Tibial artery (tissue), 4 donors: ENCODE results near the gene CNTN6.

Experiments
- DNase-seq, 2 donors: peaks; one replicate each; pipeline ENCODE4 v3.0.0-alpha.2; 2019
- H3K27ac ChIP-seq, 2 donors: fragments of 200-600 bp; sonication (generic) in 1 of 2; 1 replicate in 1 of 2; 2 replicates in 1 of 2; pipeline ENCODE4 v1.5.1; 2018 to 2019; ENCODE audit warnings: mild to moderate bottlenecking in 1 of 2
- H3K27me3 ChIP-seq, 2 donors: fragments of 200-600 bp; sonication (generic) in 1 of 2; one replicate each; pipeline versions ENCODE4 v1.5.1 to v1.6.0; 2016 to 2019
- H3K36me3 ChIP-seq, 3 donors: fragments of 200-600 bp; sonication (generic) in 2 of 3; one replicate each; pipeline ENCODE4 v1.5.1; 2016 to 2019; ENCODE audit warnings: mild to moderate bottlenecking in 2 of 3
- H3K4me1 ChIP-seq, 4 donors: fragments of 200-600 bp; sonication (generic) in 2 of 4; 1 replicate in 3 of 4; 2 replicates in 1 of 4; pipeline ENCODE4 v1.5.1; 2016 to 2019
- H3K4me3 ChIP-seq, 2 donors: fragments of 200-600 bp; sonication (generic) in 1 of 2; 1 replicate in 1 of 2; 2 replicates in 1 of 2; pipeline ENCODE4 v1.5.1; 2018 to 2019; ENCODE audit warnings: mild to moderate bottlenecking in 2 of 2
- H3K9me3 ChIP-seq, 3 donors: fragments of 200-600 bp; sonication (generic) in 1 of 3; one replicate each; pipeline ENCODE4 v1.5.1; 2016 to 2019
- intact Hi-C: fragments of 100-400 bp; cut with DNase I; formaldehyde crosslinking; loops from one replicate; pipeline ENCODE4 v1.15.0; 2023; ENCODE audit warnings: low total_unique reads
- TF ChIP-seq, protein P1 (sequence below), 2 experiments: fragments of 200-600 bp in 1 of 2; fragments of 450-650 bp in 1 of 2; IDR thresholded peaks; one replicate each; pipeline ENCODE4 v1.5.1; 2017 to 2019; ENCODE audit warnings: antibody characterized with exemption in 2 of 2, mild to moderate bottlenecking in 1 of 2, moderate library complexity in 1 of 2

The CNTN6 gene

DNA sequence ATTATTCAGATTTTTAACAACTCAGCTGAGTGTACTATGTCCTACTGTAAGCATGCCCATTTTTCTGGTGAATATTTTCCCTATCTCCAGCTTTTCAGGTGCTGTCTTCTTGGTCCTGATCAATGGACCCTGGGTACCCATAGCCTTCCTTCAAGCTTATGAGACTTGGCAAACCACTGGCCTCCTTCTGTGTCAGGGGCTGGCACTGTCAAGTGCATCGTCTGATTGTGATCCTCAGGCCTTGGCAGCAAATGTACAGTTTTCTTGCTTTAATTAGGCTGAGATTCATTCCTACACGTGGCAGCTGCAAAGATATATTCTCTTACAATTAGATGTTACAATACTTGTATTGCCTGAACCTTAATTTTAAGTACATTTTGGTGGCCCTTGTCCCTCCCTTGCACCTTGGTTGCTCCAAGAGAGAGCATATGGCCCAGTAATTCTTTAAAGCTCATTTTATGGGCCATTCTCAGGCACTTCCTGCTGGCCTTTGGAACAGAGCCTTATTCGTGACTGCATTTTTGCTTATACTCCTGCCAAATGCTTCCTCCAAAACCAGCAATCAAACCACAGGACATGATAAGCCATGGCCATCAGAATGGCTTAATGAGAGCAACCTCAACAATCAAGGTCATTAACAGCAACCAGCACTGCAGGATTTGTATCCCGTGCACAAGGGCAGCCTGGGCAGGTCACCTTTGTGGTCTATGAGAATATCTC, 179.9 kb downstream of the CNTN6 start:
- no peak overlapping the region for H3K4me3 ChIP-seq
- H3K27ac ChIP-seq: no peak overlapping the region
- TF ChIP-seq, protein P1, sequence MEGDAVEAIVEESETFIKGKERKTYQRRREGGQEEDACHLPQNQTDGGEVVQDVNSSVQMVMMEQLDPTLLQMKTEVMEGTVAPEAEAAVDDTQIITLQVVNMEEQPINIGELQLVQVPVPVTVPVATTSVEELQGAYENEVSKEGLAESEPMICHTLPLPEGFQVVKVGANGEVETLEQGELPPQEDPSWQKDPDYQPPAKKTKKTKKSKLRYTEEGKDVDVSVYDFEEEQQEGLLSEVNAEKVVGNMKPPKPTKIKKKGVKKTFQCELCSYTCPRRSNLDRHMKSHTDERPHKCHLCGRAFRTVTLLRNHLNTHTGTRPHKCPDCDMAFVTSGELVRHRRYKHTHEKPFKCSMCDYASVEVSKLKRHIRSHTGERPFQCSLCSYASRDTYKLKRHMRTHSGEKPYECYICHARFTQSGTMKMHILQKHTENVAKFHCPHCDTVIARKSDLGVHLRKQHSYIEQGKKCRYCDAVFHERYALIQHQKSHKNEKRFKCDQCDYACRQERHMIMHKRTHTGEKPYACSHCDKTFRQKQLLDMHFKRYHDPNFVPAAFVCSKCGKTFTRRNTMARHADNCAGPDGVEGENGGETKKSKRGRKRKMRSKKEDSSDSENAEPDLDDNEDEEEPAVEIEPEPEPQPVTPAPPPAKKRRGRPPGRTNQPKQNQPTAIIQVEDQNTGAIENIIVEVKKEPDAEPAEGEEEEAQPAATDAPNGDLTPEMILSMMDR (IDR thresholded peaks at IDR 0.05): no peak
- DNase-seq: no peak
- no peaks in the 10 kb centered on the region for H3K36me3 ChIP-seq
- H3K27me3 ChIP-seq: no peaks in the 10 kb centered on the region
- intact Hi-C loops: no loop called here
- no peaks in the 10 kb centered on the region for H3K9me3 ChIP-seq
- peaks cover 0 to 3% (median 0%) of the 10 kb centered on the region in 4 donors for H3K4me1 ChIP-seq

DNA sequence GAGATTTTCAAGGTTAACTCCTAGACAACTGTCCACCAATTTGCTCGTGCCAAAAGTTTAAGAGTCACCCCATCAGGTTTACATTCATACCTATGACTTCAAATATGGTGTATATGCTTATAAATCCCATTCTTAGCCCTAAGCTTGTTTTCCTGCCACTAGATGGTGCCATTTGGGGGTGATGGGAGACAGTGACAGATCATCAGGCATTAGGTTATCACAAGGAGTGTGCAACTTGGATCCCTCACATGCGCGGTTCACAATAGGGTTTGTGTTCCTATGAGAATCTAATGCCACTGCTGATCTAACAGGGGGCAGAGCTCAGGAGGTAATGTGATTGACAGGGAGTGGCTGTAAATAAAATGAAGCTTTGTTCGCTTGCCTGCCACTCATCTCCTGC, 182.7 kb downstream of the CNTN6 start:
- intact Hi-C loops: no loop called here
- Histone ChIP-seq H3K27me3 (no peaks in the 10 kb centered on the region), H3K4me1 (peaks cover 0 to 3% (median 0%) of the 10 kb centered on the region in 4 donors), H3K9me3 (no peaks in the 10 kb centered on the region), H3K36me3 (no peaks in the 10 kb centered on the region), H3K27ac (no peak overlapping the region), H3K4me3 (no peak overlapping the region)
- TF ChIP-seq, protein P1 (IDR thresholded peaks at IDR 0.05): no peak
- no peak for DNase-seq

GRCh38 chr3:1287815-1288214, 195.0 kb downstream of the CNTN6 start:
- DNase-seq: no peak
- Histone ChIP-seq H3K27ac (no peak overlapping the region), H3K4me3 (no peak overlapping the region), H3K9me3 (no peaks in the 10 kb centered on the region), H3K36me3 (no peaks in the 10 kb centered on the region), H3K4me1 (no peaks in the 10 kb centered on the region), H3K27me3 (no peaks in the 10 kb centered on the region)
- intact Hi-C loops: no loop called here
- TF ChIP-seq, protein P1 (IDR thresholded peaks at IDR 0.05): no peak

DNA sequence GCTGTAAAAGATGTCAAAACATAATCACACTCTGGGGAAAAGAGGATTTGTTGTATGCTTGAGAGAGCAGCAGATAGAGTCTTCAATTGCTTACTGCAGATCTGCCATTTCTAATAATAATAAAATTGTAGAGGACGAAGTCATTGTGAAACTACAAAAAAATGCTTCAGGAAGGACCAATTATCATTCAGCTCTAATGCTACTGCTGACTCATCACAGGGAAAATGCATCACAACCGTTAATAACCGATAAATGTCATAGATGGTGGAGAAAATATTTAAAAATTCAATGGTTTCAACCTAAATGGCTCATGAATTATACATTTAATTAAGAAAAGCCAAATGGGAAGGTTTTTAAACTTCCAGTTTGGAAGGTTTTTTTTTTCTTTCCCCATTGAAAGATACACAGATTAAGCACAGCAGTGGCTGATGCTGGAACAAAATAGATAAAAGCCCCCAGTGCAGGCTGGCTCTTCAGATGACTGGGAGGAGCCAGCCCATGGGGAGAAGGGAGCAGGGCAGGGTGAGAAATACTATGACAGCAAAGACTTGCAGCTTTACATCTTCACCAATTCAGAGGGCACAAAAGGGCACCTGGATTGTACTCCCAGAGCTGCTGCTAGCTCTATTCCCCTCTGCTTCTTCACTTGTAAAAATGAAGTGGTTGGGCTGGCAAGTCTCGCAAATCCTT, 196.1 kb downstream of the CNTN6 start:
- TF ChIP-seq, protein P1 (IDR thresholded peaks at IDR 0.05): no peak
- no peaks in the 10 kb centered on the region for H3K27me3 ChIP-seq
- intact Hi-C loops: no loop called here
- H3K27ac ChIP-seq: no peak overlapping the region
- no peaks in the 10 kb centered on the region for H3K4me1 ChIP-seq
- H3K9me3 ChIP-seq: no peaks in the 10 kb centered on the region
- H3K36me3 ChIP-seq: no peaks in the 10 kb centered on the region
- H3K4me3 ChIP-seq: no peak overlapping the region
- DNase-seq: no peak

GRCh38 chr3:1292571-1293071, 199.8 kb downstream of the CNTN6 start:
- Histone ChIP-seq H3K9me3 (peaks cover 0 to 6% (median 0%) of the 10 kb centered on the region in 3 donors), H3K4me3 (no peak overlapping the region), H3K4me1 (no peaks in the 10 kb centered on the region), H3K27me3 (no peaks in the 10 kb centered on the region), H3K27ac (no peak overlapping the region), H3K36me3 (no peaks in the 10 kb centered on the region)
- intact Hi-C loops: no loop called here
- DNase-seq: no peak
- TF ChIP-seq, protein P1 (IDR thresholded peaks at IDR 0.05): no peak
